Stimulated activated naive CD4-positive, alpha-beta T cell (primary cell): ENCODE data around the gene MROH2B.

Experiments used
- DNase-seq, 6 experiments: peaks; one replicate each; lab custom pipeline; 2025; lab: John Stamatoyannopoulos, UW

The MROH2B gene

GRCh38 chr5:40972434-40972833 is 98.7 kb downstream of the MROH2B start:
- no peak for DNase-seq

- DNase-seq: no peak
Observed at GRCh38 chr5:40962207-40962955, 108.8 kb downstream of the MROH2B start.

- no peak for DNase-seq
Observed at GRCh38 chr5:40960037-40960436, 111.1 kb downstream of the MROH2B start.

- DNase-seq: no peak
Observed at GRCh38 chr5:40958811-40959210, 112.3 kb downstream of the MROH2B start.

GRCh38 chr5:40957048-40957447 is 114.1 kb downstream of the MROH2B start:
- no peak for DNase-seq

GRCh38 chr5:40955313-40955712 is 115.8 kb downstream of the MROH2B start:
- DNase-seq: no peak
